Renal cortical epithelial cell (primary cell): ENCODE measurements around the gene NTN4. TPM values are rescaled to one million over a fixed set of nuclear protein-coding genes. Genes with fewer than 3 reads are reported as not detected.
"Not testable (repeated sequence)": the region's sequence is repeated elsewhere in the genome, so short reads cannot be mapped to it uniquely, and the experiment has no call there.

Experiments
- DNase-seq: peaks from one replicate; pipeline ENCODE4 v3.0.0-alpha.2; 2011; ENCODE audit warnings: low read depth
- total RNA-seq: library from RNA; depleted of rRNA; stranded (reverse); fragments of >200 nt; gene quantifications from 2 replicates; pipeline ENCODE4 v1.2.3, GENCODE V29; 2014

NTN4 gene
- total RNA-seq, 1 donor from 2014 or later = 253 TPM

- DNase-seq = peak; percentile 98
These were observed 166.0 kb downstream of the NTN4 start for GRCh38 chr12:95624589-95624988.

DNA sequence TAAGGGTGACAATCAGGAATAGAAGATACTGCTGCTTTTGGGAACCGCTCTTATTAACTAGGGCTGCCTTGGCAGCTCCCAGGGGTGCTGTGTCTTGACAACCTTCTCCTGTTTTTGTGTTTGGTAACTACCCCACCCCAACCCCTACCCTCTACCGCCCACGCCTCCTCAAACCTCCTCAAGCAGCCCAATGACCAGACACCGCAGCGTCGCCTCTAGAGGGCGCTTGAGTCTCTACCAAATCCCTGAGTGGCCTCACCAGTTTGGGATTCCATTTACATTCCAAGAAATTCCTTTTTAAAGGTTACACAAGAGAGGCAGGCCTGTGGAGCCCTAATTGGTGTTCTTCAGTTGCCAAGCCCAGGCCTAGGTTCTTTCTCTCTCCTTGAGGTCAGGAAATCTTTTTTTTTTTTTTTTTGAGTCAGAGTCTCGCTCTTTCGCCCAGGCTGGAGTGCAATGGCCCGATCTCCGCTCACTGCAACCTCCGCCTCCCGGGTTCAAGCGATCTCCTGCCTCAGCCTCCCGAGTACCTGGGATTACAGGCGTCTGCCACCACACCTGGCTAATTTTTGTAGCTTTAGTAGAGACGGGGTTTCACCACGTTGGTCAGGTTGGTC is 166.9 kb downstream of the NTN4 start:
- DNase-seq = peak; percentile 97

DNA sequence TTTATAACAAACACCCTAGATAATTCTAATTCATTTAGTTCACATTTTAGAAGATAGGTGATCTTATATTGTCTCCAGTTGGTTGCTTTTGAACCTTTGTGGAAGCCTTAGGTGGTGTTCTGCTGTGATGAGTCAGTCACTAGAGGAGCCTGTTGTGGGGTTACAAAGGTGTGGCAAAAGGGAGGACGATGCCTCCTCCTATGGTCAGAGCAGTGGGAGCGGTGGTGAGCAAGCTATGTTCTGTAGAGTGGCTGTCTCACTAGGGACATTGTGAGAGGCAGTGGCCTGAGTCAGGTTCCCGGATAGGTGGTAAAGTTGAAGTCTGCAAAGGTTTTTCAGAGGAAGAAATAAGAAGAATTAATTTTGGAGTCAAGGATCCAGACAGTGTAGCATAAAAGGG is 167.7 kb downstream of the NTN4 start:
- DNase-seq = peak; percentile 44

DNA sequence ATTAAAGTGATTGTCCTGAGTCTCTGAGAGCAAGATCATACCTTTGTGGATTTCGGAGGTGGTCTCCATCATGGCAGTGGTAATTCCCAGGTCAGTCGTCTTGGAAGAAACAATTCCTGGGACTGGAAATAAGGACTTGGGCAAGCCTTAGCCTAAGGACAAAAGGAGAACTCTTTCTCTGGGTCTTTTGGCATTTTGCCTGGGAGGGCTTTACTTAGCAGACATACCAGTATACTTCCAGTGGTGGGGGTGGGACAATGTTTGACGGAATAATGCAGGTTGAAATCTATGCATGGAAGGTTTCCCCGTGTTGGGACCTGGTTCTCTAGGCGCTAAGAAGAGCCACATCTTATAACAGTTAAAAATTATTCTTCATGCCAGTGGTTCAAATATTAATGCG is 168.8 kb downstream of the NTN4 start:
- no peak for DNase-seq

DNA sequence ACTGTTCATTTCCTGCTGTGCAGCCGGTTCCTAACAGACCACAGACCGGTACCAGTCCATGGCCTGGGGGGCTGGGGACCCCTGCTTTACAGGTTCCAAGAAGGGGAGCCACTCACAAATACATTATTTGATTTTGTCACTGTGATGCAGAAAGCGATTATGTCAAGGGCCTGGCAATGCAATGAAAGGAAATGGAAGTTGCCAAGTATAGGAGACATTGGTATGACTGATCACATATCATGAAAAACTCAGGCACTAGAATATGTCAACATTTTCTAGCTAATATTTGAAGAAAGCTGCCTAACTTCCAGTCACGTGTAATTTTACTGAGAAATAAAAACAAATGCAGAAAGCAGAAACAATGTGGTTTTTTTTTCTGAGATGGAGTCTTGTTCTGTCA is 170.4 kb downstream of the NTN4 start:
- no peak for DNase-seq

DNA sequence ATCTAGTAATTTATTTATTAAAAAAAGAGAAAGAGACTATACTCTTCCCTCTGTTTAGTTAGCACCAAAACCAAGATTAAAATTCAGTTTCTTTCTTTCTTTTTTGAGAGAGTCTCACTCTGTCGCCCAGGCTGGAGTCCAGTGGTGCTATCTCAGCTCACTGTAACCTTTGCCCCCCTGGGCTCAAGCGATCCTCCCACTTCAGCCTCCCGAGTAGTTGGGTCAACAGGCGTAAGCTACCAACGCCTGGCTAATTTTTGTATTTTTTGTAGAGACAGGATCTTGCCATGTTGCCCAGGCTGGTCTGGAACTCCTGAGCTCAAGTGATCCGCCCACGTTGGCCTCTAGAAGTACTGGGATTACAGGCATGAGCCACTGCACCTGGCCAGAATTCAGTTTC is 174.1 kb downstream of the NTN4 start:
- not testable (repeated sequence) for DNase-seq

DNA sequence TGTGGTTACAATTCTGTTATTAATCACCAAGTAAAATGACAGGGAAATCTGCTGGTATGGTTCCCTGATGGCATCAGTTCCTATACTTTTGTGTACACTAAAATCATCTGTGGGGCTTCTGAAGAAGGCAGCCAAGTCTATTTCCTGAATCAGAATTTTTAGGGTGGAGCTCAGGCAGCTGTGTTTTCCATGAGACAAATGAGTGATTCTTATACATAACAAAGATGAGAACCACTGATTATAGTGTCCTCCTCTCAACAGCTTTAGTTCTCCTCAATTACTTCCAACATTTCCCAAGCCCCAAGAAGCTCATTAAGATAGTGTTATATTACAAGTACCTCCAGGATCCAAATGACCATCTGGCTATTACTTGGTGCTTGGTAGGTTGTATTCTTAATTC is 174.8 kb downstream of the NTN4 start:
- no peak for DNase-seq

GRCh38 chr12:95614390-95614982 is 176.1 kb downstream of the NTN4 start:
- no peak for DNase-seq

- DNase-seq = no peak
These were observed 177.5 kb downstream of the NTN4 start for GRCh38 chr12:95613021-95613420.

DNA sequence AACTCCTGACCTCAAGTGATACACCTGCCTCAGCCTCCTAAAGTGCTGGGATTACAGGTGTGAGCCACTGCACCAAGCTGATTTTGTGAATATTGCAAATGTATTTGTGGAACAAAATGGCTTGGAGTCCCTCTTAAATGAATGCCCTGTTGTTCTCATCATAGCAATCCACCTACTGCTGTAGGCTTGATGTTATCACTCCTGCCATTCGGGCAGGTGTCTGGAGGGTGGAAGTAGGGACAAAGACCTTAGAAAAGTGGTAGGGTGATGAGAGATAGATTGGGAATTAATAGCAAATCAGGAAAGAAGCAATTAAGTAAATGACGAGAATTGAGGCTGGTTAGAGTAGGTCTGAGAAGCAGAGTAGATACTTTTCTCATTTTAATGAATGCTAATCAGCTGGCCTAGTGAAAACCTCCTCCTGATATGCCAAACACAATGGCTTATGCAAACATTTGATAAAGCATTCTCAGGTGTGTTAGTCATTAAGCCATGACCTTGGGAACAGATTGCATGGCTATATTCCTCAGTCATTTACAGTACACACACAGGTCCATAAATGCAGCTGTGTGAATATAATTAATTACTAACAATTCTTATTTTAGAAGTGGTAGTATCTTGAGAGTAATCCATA is 178.8 kb downstream of the NTN4 start:
- peak; percentile 65 for DNase-seq

DNA sequence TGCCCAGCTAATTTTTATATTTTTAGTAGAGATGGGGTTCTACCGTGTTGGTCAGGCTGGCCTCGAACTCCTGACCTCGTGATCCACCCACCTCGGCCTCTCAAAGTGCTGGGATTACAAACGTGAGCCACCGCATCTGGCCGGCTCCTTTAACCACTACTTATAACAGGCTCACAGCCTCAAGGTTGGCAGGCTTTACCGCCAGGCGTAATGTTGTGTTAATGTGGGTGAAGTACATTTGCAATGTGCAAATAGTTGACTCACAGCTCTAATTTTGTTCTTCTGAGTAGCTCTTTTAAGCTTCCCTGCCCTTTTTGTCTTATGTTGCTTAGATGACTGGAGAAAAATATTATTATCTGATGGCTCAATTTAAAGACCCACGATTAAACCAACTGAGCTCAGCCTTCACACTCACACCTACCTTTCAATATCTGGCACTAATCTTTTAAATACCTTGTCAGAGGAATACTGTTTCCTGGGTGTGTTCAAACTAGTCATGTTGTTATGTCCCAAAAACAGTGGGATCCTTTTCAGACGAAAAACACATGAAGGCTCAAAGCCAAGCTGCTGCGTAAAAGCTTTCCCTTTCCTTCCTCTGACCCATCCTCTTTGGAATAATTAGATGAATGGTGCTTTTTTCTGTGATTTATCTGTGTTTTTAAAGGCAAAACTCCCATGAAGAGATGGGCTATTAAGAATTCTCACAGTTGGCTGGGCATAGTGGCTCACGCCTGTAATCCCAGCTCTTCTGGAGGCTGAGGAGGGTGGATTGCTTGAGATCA is 182.1 kb downstream of the NTN4 start:
- DNase-seq = peak; percentile 93

Other genes starting within 250 kb of the NTN4 start
- 4.2 and 7.2 TPM in 2 replicates for gene USP44, start 239.3 kb downstream of the NTN4 start, total RNA-seq
- 8.2 and 12.7 TPM in 2 replicates for gene SNRPF, start 68.2 kb upstream of the NTN4 start, total RNA-seq
- 0.10 TPM in 1 of 2 replicates, not detected in the other for gene CCDC38, start 151.8 kb upstream of the NTN4 start, total RNA-seq
- 0.17 and 0.45 TPM in 2 replicates for gene AMDHD1, start 152.6 kb upstream of the NTN4 start, total RNA-seq
- gene HAL, start 205.6 kb upstream of the NTN4 start, total RNA-seq = 0.10 TPM in 1 of 2 replicates, not detected in the other
- 92.9 and 112 TPM in 2 replicates for gene LTA4H, start 244.8 kb upstream of the NTN4 start, total RNA-seq